SK-MEL-5 (cell line): ENCODE measurements around the gene ENGASE. TPM values are rescaled to one million over a fixed set of nuclear protein-coding genes. Genes with fewer than 3 reads are reported as not detected.
"Not testable (repeated sequence)": the region's sequence is repeated elsewhere in the genome, so short reads cannot be mapped to it uniquely, and the experiment has no call there.

ENCODE experiments used
- DNase-seq: peaks from one replicate; pipeline ENCODE4 v3.0.0-alpha.2; 2016; ENCODE audit warnings: low read depth, low spot score
- in situ Hi-C: cut with HindIII; loops from 2 replicates; pipeline ENCODE4 v1.10.0; 2016; ENCODE audit warnings: low sequenced_read_pairs, high pct_unique_total_duplicates, low pct_unique_long_range_greater_than_20kb
- polyA plus RNA-seq, 2 experiments: library from polyadenylated mRNA; depleted of rRNA; stranded (reverse); fragments of >200 nt; gene quantifications; 2 replicates each; pipeline ENCODE4 v1.2.3, GENCODE V29; 2015
- total RNA-seq: library from RNA; depleted of rRNA; stranded (reverse); fragments of >200 nt; shearing (Covaris generic); gene quantifications from 2 replicates; pipeline ENCODE4 v1.2.3, GENCODE V29; 2014; rRNA removed

Gene ENGASE, protein sequence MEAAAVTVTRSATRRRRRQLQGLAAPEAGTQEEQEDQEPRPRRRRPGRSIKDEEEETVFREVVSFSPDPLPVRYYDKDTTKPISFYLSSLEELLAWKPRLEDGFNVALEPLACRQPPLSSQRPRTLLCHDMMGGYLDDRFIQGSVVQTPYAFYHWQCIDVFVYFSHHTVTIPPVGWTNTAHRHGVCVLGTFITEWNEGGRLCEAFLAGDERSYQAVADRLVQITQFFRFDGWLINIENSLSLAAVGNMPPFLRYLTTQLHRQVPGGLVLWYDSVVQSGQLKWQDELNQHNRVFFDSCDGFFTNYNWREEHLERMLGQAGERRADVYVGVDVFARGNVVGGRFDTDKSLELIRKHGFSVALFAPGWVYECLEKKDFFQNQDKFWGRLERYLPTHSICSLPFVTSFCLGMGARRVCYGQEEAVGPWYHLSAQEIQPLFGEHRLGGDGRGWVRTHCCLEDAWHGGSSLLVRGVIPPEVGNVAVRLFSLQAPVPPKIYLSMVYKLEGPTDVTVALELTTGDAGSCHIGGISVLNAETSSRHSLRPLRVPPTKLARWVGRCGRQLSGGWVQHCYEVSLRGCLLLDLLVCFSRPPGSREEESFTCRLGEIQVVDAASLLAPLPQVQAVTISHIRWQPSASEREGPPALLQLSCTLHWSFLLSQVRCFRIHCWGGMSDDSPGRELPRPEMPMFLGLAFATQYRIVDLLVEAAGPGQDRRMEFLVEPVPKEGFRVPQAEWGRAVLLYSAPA
- 12.4 and 17.4 TPM in 2 replicates for total RNA-seq
- 17.4 and 27.5 TPM in 2 replicates for polyA plus RNA-seq (2015; cell fraction: cytosol; rRNA removed)
- polyA plus RNA-seq (2015; cell fraction: nucleus; rRNA removed) = 712 and 792 TPM in 2 replicates

DNA sequence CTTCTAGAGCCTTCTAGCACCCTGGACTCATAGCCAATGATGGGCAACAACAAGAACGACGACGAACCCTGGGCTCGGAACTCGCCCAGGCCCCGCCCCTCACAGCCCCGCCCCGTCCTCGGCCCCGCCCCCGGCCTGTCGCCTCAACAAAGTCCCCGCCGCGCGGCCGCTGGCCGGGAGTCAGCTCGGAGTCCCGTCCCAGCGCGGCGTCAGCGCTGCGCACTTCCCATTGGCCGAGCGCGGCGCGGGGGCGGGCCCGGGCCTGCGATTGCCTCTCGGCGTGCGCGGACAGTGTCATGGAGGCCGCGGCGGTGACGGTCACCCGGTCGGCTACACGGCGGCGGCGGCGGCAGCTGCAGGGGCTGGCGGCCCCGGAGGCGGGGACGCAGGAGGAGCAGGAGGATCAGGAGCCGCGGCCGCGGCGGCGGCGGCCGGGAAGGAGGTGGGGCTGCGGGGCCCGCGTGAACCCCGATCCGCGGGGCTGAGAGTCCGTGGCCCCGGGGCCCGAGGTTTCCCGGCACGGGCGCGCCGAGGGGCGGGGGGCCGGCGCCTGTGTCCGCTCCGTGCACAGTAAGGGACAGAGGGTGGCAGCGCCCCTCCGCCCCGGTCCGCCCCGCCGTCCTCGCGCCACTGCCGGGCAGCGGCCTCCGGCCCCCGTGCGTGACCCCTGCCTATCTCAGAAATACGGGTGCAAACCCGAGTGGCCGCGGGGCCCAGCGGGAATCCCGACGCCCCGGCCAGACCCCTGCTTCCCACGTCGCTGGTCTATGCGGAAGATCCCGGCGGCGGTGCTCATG is at the start of gene ENGASE:
ENGASE (plus strand) TSS at position 176 of the 797 bp plus-strand sequence; CDS start at position 297, 121 bp downstream.
- peak; percentile 96 for DNase-seq
- in situ Hi-C loops = no loop called here

DNA sequence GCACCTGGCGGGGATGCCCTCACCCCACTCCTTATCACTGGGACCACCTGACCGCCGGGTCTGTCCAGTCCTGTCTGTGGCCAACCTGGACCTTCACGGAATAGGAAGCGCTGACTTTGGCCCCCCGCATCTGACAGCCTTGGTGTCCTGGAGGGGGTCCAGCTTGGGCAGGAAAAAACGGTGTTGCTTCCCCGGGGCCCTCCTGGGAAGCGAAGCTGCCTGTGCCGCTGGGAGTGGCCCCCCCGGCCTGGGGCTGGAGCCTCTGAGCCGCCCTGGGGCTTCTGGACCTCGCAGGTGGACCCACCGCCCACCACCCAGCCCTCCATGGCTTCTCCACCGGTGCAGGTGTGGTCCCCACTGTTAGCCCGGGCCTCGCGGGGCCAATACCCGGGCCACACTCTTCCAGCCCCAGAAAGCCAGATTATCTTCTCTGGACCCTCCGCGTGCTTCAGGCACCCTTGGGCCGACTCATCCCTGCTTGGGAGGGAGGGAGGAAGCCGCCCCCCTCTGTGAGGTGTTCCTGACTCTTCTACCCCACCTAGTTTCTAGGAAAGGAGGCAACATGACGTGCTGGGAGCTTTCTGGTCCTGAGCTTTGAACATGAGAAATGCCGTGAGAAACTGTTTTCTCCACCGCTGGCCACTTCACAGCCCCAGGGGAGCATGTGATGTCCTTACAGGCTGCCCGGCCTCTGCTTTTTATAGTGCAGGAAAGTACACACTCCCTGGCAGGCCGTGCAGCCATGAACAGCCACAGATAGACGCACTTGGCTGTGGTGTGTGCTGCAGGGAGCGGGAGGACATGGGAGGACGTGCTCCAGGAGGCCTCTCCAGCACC is 49.5 kb upstream of the ENGASE start:
- in situ Hi-C loops = no loop called here
- no peak for DNase-seq

DNA sequence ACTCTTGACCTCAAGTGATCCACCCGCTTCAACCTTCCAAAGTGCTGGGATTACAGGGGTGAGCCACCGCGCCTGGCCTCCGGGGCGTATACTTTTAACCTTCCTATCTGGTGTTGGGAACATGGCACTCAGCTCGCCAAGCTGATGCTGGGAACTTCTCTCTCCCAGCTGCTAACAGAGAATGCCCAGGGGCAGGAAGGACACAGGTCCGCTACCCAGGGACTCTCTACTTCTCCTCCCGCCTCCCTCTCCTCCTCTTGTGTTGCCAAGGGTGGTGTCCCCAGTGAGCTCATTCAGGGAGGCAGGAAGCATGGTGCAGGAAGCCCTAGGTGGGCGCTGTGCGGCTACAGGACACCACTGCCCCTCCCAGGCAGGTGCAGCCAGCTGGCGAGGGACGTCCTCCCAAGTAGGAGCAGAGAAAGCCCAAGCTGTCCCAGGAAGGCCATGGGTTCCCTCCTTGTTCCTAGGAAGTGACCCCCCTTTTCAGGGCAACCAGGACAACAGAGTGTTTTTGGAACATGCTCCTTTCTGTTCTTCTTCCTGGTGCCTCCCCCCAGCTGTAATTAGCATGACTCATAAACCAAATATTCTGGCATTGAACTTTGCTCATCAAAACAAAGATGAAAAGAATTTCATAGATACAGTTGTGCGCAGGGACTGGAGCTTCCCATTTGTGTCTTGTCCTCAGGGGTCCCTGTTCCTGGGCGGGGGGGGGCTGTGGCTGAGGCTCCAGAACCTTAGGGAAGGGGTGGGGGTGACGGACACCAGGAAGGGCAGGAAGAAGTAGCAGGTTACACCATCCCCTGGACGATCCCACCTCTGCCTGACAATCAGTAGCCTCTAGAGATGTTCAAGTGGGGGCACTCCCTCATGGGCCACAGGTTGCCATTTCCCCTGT is 48.0 kb upstream of the ENGASE start:
- in situ Hi-C loops = no loop called here
- DNase-seq = peak; percentile 61

DNA sequence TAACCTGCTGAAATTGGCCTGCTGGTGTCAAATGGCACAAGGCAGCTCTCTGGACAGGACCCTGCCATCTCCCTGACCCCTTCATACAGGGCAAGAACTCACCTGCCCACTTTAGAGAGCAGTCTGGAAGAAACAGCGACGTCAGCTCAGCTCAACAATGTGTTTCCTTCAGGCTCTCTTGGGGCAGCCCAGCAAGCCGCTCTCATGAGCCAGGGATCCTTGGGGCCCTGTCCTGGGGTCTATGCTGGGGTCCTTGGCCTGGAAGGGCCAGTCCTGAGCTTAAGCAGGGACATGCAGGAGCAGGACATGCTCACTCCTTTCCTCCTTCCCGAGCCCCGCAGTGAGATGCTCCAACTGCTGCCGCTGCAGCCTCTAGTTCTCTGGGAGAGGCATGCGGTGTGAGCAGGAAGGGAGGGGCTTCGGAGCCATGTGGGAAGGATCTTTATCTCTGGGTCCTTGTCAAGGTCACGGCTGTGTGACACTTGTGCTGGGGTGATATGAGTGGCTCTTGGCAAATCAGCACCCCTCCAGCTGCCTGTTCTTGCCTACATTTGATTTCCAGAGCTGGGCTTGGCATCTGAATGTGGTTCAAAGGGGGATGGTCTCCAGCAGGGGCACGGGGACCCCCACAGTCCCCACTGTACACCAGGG is 47.2 kb upstream of the ENGASE start:
- no peak for DNase-seq
- in situ Hi-C loops = no loop called here

DNA sequence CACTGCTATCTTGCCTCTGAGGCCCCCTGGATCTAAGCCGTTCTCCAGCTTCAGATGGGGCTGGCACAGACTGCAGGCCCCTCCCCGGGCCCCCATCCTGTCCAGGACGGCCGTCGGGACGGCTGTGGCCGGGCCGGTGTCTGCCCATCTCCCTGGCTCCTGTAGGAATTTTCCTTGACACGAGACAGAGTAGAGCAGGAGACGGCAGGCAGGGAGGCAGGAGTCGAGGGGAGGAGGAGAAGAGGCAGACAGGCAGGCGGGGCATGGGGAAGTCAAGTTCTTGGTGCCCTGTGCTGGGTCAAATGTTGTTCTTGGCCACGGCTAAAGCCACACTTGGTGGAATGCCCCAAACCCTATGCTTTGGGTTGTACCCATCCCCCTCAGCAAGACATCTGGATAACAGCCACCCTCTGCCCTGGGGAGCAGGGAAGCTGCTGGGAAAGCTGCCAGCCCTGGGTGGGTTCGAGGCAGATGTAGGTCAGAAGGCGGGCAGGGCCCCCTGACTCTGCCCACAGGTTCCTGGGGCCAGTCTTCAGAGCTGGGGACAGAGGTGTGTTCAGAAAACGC is 46.6 kb upstream of the ENGASE start:
- in situ Hi-C loops = no loop called here
- DNase-seq = no peak

DNA sequence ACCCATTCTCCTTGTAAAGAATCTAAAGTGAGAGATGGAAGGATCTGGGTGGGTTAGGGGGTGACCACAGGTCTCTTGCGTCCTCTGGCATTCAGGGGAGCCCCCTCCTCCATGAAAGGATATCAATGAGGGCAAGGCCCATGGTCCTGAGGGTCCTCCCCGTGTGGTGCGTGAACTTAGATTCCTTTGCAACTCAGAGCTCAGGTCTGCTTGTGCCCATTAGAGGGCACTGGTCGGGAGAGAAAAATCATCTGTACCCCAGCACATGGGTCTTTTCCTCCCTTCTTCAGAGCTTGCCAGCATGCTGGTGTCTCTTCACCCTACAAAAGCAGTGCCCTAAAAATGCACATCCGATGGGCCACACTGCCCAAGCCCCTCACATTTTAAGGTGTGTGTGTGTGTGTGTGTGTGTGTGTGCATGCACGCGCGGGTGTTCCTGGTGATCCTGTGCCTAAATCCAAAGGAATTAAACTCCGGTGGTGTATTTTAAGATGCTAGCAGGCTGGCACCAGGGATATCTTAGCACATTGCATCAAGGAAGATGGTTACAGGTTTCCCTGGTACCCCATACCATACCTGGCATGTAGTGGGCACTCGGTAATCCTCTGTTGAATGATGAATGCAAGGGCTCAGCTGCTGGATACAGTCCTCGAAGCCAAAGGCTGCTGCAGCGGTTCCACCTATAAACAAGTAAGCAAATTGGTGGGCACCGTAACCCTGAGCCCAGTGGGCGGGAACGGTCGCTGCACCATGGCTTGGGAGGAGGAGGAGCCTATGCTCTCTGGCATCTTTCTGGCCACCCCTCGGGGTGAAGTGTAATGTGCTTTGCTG is 45.9 kb upstream of the ENGASE start:
- peak; percentile 47 for DNase-seq
- in situ Hi-C loops = no loop called here

DNA sequence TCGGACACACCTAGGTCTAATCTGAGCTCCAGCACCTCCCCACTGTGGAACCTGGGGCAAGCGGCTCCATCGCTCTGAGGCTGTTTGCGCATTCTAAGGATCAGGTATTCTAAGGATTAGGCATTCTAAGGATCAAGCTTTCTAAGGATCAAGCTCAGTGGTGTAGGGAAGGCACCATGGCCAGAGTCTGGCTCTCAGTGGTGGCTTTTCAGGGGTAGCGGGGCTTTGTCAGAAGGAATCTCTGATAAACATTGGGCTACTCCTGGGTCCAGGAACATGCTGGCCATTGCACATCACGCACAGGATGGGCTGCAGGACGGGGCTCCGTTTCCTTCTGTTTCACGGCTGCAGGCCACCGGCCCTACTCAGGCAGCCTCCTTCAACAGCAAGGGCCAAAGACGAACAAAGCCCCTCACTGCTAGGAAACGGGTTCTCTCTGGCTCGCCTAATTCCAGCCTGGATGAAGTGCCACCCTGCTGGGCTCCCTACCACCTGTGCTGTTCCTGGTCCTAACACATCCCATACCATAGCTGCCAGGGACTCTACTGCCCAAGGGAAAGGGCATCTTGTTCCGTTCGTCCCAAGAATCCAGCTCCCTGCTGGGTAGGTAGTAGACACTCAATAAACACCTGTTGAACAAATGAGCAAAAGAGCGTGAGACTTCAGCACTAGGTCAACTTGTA is 45.2 kb upstream of the ENGASE start:
- no peak for DNase-seq
- in situ Hi-C loops = no loop called here

DNA sequence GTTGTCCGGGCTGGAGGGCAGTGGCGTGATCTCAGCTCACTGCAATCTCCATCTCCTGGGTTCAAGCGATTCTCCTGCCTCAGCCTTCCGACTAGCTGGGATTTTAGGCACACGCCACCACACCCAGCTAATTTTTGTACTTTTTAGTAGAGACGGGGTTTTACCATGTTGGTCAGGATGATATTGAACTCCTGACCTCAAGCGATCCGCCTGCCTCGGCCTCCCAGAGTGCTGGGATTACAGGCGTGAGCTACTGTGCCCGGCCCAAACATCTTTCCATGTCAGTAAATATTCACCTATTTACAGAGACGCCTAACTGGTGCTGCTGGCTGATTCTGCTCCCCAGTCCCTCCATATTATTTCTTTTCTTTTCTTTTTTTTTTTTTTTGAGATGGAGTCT is 44.0 kb upstream of the ENGASE start:
- in situ Hi-C loops, DNase-seq: not testable (repeated sequence)

DNA sequence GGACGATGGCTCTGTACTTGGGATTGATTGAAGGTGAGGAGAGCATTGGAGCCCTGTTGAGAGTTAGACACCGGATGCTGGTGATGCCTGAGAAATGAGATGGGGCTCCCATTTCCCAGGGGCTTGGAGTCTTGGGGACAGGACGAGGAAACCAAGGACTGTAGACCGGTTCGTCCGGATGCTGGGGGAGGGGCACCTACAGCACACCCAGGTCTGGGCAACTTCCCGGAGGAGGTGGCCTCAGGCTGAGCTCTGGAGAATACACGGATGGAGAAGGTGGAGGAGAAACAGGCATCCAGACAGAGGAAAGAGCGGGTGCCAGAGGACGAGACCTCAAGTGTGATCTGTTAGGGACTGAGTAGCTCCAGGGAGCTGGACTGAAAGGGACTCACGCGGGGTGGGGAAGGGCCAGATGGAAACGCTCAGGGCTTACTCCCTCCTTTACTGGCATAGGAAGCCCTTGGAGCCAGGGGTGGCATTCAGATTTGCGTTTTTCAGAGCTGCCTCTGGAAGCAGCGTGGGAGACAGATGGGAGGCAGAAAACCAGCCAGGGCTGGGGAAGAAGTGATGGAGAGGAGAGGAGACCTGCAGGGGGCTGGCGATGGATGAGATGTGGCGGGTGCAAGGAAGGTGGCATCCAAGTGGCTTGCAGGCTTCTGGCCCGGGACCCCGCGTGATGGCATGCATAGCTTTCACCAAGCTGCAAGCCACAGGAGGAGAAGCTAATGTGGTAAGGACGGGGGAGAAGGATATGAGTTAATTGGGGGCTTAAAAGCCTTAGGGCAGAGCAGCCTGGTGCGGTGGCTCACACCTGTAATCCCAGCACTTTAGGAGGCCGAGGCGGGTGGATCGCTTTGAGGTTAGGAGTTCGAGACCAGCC is 42.4 kb upstream of the ENGASE start:
- no peak for DNase-seq
- in situ Hi-C loops = no loop called here

DNA sequence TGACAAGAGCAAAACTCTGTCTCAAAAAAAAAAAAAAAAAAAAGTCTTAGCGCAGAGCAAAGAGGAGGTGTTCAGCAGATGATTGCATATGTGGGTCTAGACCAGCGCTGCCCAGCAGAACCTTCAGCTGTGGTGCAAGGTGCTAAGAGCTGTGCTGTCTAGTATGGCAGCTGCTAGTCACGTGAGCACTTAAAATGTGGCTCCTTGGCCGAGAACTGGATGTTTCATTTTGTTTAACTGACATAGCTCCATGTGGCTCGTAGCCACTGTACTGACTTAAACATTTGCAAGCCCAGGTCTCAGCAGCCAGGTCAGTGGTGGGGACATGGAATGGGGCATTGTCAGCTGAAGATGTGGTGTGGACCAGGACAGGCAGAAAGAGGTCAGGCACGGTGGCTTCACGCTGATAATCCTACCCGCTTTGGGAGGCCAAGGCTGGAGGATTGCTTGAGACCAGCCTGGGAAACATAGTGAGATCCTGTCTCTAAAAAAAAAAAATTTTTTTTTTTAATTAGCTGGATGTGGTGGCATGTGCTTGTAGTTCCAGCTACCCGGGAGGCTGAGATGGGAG is 41.5 kb upstream of the ENGASE start:
- in situ Hi-C loops = no loop called here
- DNase-seq = no peak

DNA sequence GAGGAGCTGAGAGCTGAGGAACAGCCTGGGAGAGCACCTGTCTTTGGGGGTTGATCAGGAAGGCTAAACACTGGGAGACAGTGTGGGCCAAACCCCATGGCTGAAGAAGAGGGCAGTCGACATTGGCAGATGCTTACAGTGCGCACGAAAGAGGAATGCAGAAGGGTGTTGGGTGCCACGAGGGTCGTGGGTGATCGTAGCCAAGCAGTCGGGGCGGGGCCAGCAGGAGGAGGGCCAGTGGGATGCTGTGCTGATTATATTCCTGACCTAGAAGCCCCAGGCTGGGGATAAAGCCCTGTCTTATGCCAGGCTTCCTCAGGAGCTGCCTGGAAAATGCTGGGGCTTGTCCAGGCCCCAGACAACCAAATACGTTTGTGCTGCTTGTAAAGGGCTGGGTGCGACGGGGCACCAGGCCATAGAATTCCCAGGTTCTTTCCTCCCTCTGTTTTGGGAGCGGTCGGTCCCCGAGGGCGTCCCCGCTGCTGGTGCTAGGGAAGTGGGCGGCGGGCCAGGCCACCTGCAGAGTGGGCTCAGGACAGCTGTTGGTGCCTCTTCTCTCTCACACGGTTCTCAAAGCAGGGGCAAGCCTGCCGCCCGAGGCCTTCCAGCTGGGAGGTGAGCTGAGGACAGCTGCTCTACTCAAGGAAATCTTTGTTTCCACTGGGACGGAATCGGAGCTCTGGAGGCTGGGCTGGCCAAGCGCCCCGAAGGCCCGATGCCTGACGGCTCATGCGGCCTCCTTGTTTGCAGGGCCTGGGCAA is 40.7 kb upstream of the ENGASE start:
- in situ Hi-C loops = no loop called here
- DNase-seq = peak; percentile 98

DNA sequence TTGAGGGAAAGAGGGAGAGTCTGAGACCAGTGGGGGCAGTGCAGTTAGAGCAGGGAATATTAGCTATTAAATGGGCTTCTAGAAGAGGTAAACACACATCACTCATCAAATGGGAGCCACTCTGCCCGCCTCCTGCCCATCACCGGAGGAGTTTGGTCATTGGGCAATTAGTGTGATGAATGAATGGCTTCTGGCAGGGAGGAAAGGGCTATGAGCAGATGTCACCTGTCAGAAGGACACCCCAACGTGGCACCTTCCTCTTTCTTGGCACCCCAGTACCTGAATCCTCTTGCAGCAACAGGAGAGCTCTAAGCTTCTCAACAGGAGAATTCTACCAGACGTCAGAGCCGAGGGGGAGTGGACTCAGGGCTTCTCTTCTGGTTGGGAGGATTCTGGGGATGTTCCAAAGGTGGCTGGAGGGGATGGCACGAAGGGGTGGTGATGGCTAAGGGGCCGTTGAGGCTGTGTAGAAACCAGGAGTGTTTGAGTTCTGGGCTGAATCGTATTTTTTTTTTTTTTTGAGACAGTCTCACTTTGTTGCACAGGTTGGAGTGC is 39.6 kb upstream of the ENGASE start:
- in situ Hi-C loops = no loop called here
- DNase-seq = no peak
